Lower leg skin (tissue), 3 donors: ENCODE results near the gene GALNT2.

ENCODE experiments used
- POLR2A ChIP-seq, 2 donors: fragments of 450-650 bp; IDR thresholded peaks; one replicate each; pipeline ENCODE4 v1.6.1; 2016 to 2017; ENCODE audit warnings: antibody characterized with exemption in 2 of 2, mild to moderate bottlenecking in 1 of 2, moderate library complexity in 1 of 2
- TF ChIP-seq, protein P1 (sequence below), 3 donors: fragments of 450-650 bp; IDR thresholded peaks; one replicate each; pipeline ENCODE4 v1.5.1; 2016; ENCODE audit warnings: antibody characterized with exemption in 3 of 3, mild to moderate bottlenecking in 3 of 3, moderate library complexity in 2 of 3

DNA sequence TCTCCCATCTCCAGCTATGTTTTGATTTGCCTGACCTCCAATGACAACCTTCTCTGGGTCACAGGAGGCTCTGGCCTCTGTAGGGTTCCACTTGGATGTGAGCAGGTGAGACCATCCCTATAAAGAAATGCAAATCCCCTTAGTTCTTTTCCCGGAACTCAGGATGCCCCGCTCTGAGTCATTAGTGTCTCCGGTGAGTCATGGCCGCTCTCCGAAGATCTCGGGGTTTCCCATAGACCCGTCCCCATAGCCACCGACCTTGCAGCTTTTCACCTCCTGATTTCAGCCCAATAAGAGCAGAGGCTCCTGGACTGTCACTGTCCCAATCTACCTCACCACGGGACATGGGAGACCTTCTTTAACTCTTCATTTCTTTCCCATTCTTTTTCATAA is 260.9 kb downstream of the GALNT2 start:
- TF ChIP-seq, protein P1, sequence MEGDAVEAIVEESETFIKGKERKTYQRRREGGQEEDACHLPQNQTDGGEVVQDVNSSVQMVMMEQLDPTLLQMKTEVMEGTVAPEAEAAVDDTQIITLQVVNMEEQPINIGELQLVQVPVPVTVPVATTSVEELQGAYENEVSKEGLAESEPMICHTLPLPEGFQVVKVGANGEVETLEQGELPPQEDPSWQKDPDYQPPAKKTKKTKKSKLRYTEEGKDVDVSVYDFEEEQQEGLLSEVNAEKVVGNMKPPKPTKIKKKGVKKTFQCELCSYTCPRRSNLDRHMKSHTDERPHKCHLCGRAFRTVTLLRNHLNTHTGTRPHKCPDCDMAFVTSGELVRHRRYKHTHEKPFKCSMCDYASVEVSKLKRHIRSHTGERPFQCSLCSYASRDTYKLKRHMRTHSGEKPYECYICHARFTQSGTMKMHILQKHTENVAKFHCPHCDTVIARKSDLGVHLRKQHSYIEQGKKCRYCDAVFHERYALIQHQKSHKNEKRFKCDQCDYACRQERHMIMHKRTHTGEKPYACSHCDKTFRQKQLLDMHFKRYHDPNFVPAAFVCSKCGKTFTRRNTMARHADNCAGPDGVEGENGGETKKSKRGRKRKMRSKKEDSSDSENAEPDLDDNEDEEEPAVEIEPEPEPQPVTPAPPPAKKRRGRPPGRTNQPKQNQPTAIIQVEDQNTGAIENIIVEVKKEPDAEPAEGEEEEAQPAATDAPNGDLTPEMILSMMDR (IDR thresholded peaks at IDR 0.05), result no peak
- TF ChIP-seq POLR2A (IDR thresholded peaks at IDR 0.05), result no peak
